Fibroblast of pulmonary artery (primary cell): ENCODE measurements around the gene RNF208.

Experiments
- DNase-seq: peaks from one replicate; pipeline ENCODE4 v3.0.0-alpha.2; 2010; ENCODE audit warnings: low read depth
- H3K4me3 ChIP-seq: replicated peaks from 2 replicates; pipeline ENCODE4 v1.5.1; 2011; ENCODE audit warnings: low read depth, mild to moderate bottlenecking, control low read depth, low read length, moderate library complexity
- CTCF ChIP-seq: IDR thresholded peaks from 2 replicates; pipeline ENCODE4 v1.5.1; 2011; ENCODE audit warnings: mild to moderate bottlenecking, control low read depth, low read length, inconsistent platforms; ENCODE audit errors: missing control alignments

The RNF208 gene

GRCh38 chr9:137266585-137267453 is 44.8 kb upstream of the RNF208 start:
- no peak for DNase-seq
- no peak for TF ChIP-seq CTCF

DNA sequence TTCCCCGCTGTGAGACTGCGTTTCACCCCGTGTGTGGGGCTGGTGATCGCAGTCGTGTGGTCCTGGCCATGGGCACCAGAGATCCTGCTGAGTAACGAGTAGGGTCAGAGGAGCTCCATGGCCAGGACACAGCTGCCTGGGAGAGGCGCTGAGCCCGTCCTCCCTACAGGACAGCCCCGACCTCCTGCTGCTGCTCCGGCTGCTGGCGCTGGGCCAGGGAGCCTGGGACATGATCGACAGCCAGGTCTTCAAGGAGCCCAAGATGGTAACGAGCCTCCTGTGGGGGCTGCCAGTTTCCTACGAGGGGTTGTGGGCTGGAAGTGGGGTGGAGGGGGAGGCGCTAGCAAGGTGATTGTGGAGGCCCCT is 44.1 kb upstream of the RNF208 start:
- no peak for TF ChIP-seq CTCF
- DNase-seq, result no peak

More at GRCh38 chr9:137266585-137267453, 44.8 kb upstream of the RNF208 start:
- H3K4me3 ChIP-seq, result no peak overlapping the region

DNA sequence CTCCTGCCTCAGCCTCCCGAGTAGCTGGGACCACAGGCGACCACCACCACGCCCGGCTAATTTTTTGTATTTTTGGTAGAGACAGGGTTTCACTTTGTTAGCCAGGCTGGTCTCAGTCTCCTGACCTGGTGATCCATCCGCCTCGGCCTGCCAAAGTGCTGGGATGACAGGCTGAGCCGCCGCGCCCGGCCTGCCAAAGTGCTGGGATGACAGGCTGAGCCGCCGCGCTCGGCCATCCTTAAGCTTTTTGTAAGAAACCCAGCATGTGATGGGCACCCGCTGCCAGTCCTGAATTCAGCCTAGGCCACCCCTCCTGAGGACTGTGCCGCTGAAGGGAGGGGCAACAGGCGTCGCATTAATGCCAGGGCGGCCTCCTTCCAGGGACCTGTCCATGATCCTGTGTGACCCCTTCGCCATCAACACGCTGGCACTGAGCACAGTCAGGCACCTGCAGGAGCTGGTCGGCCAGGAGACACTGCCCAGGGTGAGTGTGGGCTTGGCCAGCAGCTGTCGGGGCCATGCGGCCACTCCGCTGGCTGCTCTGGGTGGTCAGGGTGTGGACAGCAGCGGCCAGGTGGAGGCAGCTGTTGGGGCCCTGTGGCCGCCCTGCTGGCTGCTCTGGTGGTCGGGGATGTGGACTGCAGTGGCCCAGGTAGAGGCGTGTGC is 43.6 kb upstream of the RNF208 start:
- H3K4me3 ChIP-seq, result no peak overlapping the region
- no peak for DNase-seq
- no peak for TF ChIP-seq CTCF

More for the DNA sequence above, 44.1 kb upstream of the RNF208 start:
- H3K4me3 ChIP-seq, result no peak overlapping the region

DNA sequence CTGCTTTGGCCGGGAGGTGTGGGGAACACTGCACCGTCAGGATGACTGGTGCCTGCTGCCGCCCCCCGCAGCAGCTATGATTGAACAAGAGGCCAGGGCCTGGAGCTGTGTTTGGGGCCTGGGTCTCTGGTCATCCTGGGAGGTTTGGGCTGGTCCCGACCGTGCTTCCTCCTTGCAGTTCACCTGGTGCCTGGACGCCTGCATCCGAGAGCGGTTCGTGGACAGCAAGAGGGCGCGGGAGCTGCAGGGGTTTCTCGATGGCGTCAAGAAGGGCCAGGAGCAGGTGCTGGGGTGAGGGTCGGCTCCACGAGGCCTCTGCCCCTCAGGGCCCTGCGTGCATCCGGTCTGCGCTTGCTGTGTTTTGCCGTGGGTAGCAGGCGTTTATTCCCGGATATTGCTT is 42.0 kb upstream of the RNF208 start:
- H3K4me3 ChIP-seq, result no peak overlapping the region
- no peak for DNase-seq
- TF ChIP-seq CTCF, result no peak

DNA sequence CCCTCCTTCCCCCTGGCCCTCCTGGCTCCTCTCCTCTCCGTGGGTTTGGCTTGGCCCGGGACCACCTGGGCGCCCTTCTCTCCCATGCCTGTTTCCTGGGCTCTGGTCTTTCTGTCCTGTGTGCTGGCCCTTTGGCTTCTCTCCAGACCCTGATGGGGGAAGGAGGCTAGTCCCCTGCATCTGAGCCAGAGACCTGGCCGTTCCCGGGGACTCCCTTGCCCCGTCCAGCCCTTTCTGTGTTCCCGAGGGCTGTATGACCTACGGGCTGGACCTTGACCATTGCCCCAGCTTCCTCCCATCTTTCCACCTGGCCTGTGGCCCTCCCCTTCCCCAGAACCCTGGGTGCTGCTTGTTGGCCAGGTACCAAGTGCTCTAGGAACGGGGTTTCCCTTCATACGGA is 41.5 kb upstream of the RNF208 start:
- DNase-seq, result no peak
- TF ChIP-seq CTCF, result no peak

GRCh38 chr9:137262909-137263285 is 40.9 kb upstream of the RNF208 start:
- H3K4me3 ChIP-seq, result no peak overlapping the region
- TF ChIP-seq CTCF, result no peak
- DNase-seq, result no peak

More for the DNA sequence above, 41.5 kb upstream of the RNF208 start:
- H3K4me3 ChIP-seq, result no peak overlapping the region
